K562 (cell line): ENCODE results near the gene ISCA1. TPM values are rescaled to one million over a fixed set of nuclear protein-coding genes. Genes with fewer than 3 reads are reported as not detected.
A peak's percentile ranks its signal among the peaks of the same experiment; 100 is the strongest.

ENCODE experiments used
- ATAC-seq: fragments of 200-7000 bp; cut with Tn5 transposase; 3 replicates; pipeline ENCODE4 v1.9.1; 2020; ENCODE audit warnings: moderate library complexity
- BruUV-seq: library from RNA; stranded (reverse); fragments of 400-500 nt; replicated peaks from 2 replicates; lab custom pipeline; 2021; lab: Mats Ljungman, UMichigan
- CTCF ChIA-PET: fragments of 300-600 bp; formaldehyde crosslinking; extraction: SDS; loops from one replicate; lab custom pipeline; 2021; ENCODE audit warnings: low intra/inter-chr PET ratio; lab: Yijun Ruan, JAX
- POLR2A ChIA-PET: fragments of 300-600, 350-650 bp; sonication (Branson Sonifier 250); formaldehyde crosslinking; extraction: SDS; loops from one replicate; lab custom pipeline; 2021; ENCODE audit warnings: antibody characterized with exemption, inconsistent platforms; lab: Yijun Ruan, JAX
- DNase-seq, 4 experiments: peaks; one replicate each; pipeline versions ENCODE4 v3.0.0 to v3.0.0-alpha.2; 2011 to 2018; ENCODE audit warnings: low spot score in 3 of 4, mixed read lengths in 3 of 4; ENCODE audit errors: extremely low read depth in 1 of 4
- FAIRE-seq: peaks from 2 replicates; lab custom pipeline; 2011; peaks lifted over from hg19 to GRCh38; lab: Jason Lieb, UNC
- H2AFZ ChIP-seq: 2 replicates; pipeline ENCODE4 v1.6.0; 2011; ENCODE audit warnings: low read depth, low read length, control low read depth, inconsistent platforms
- H3K27ac ChIP-seq: fragments of 200-600 bp; 3 replicates; pipeline ENCODE4 v1.8.0; 2011; ENCODE audit warnings: low read depth, mild to moderate bottlenecking, control low read depth, inconsistent platforms, low read length, moderate library complexity, mixed read lengths; ENCODE audit errors: extremely low read depth
- H3K27me3 ChIP-seq, 2 experiments: fragments of 300-600 bp in 1 of 2; 2 replicates in 1 of 2; 3 replicates in 1 of 2; pipeline versions ENCODE4 v1.6.0 to v1.8.0; 2011; ENCODE audit warnings: inconsistent platforms in 2 of 2, low read length in 2 of 2, mild to moderate bottlenecking in 1 of 2, mixed read lengths in 1 of 2, moderate library complexity in 1 of 2; ENCODE audit not compliant: control insufficient read depth in 2 of 2, insufficient read depth in 2 of 2
- H3K36me3 ChIP-seq: fragments of 300-600 bp; 3 replicates; pipeline ENCODE4 v1.8.0; 2011; ENCODE audit warnings: mild to moderate bottlenecking, low read length, inconsistent platforms; ENCODE audit not compliant: control insufficient read depth, insufficient read depth
- H3K4me1 ChIP-seq, 2 experiments: fragments of 200-600 bp in 1 of 2; replicated peaks in 1 of 2; 2 replicates in 1 of 2; 3 replicates in 1 of 2; pipeline versions ENCODE4 v1.5.1 to v1.8.0; 2011; ENCODE audit warnings: inconsistent platforms in 2 of 2, low read length in 2 of 2, mild to moderate bottlenecking in 1 of 2, mixed read lengths in 1 of 2, moderate library complexity in 1 of 2; ENCODE audit not compliant: control insufficient read depth in 2 of 2, insufficient read depth in 2 of 2
- H3K4me2 ChIP-seq: 2 replicates; pipeline ENCODE4 v1.6.1; 2011; ENCODE audit warnings: low read length, control low read depth, inconsistent platforms, mixed read lengths; ENCODE audit not compliant: insufficient read depth
- H3K4me3 ChIP-seq: fragments of 200-600 bp; sonication (generic), shearing (Covaris generic); 2 replicates; pipeline ENCODE4 v1.5.1; 2016; ENCODE audit warnings: control low read depth, inconsistent platforms
- H3K79me2 ChIP-seq: fragments of 200-600 bp; 3 replicates; pipeline ENCODE4 v1.8.0; 2011; ENCODE audit warnings: low read length, inconsistent platforms; ENCODE audit not compliant: control insufficient read depth, insufficient read depth
- H3K9ac ChIP-seq, 2 experiments: 2 replicates each; pipeline versions ENCODE4 v1.6.0 to v1.6.1; 2011; ENCODE audit warnings: low read depth in 2 of 2, low read length in 2 of 2, control low read depth in 1 of 2, inconsistent platforms in 1 of 2, mild to moderate bottlenecking in 1 of 2, mixed read lengths in 1 of 2; ENCODE audit not compliant: insufficient read depth in 1 of 2
- H3K9me1 ChIP-seq: one replicate; pipeline ENCODE4 v1.6.0; 2011; ENCODE audit warnings: inconsistent platforms, mild to moderate bottlenecking, low read length, moderate library complexity; ENCODE audit not compliant: control insufficient read depth, insufficient read depth
- H3K9me3 ChIP-seq: replicated peaks from 2 replicates; pipeline ENCODE4 v1.5.1; 2011; ENCODE audit warnings: low read depth, low read length, inconsistent platforms; ENCODE audit not compliant: control insufficient read depth, insufficient read depth
- H4K20me1 ChIP-seq: replicated peaks from 2 replicates; pipeline ENCODE4 v1.6.1; 2011; ENCODE audit warnings: low read length, inconsistent platforms, mixed read lengths; ENCODE audit not compliant: control insufficient read depth, insufficient read depth
- ARID1B ChIP-seq: fragments of 450-650 bp; IDR thresholded peaks from 2 replicates; pipeline ENCODE4 v1.6.1; 2016; ENCODE audit warnings: antibody characterized with exemption, mild to moderate bottlenecking, inconsistent platforms
- CREBBP ChIP-seq: IDR thresholded peaks from one replicate; pipeline ENCODE4 v1.6.1; 2012; ENCODE audit warnings: low read depth, mild to moderate bottlenecking, control low read depth, inconsistent platforms, low read length
- NFE2 ChIP-seq: IDR thresholded peaks from 2 replicates; pipeline ENCODE4 v1.6.1; 2014; ENCODE audit warnings: antibody characterized with exemption, low read depth
- PHB2 ChIP-seq: fragments of 450-650 bp; IDR thresholded peaks from 2 replicates; pipeline ENCODE4 v1.6.1; 2017; ENCODE audit warnings: low read depth
- SMAD4 ChIP-seq: fragments of 250-450 bp; sonication (Bioruptor Pico); conservative IDR thresholded peaks from 2 replicates; pipeline ENCODE4 v1.8.0; 2021; ENCODE audit warnings: inconsistent platforms, mild to moderate bottlenecking, moderate library complexity
- SOX6 ChIP-seq: fragments of 450-650 bp; IDR thresholded peaks from 2 replicates; pipeline ENCODE4 v1.6.1; 2014; ENCODE audit warnings: mild to moderate bottlenecking
- TAL1 ChIP-seq: fragments of 450-650 bp; IDR thresholded peaks from 2 replicates; pipeline ENCODE4 v1.6.1; 2016; ENCODE audit warnings: mild to moderate bottlenecking
- ZBTB40 ChIP-seq, 2 experiments: fragments of 450-650 bp in 1 of 2; sonication (generic) in 1 of 2; formaldehyde crosslinking in 1 of 2; IDR thresholded peaks; 2 replicates each; pipeline versions ENCODE4 v1.7.1 to v1.9.0; 2016 to 2022; ENCODE audit warnings: inconsistent platforms in 1 of 2, mild to moderate bottlenecking in 1 of 2, missing genetic modification reagents in 1 of 2
- ZKSCAN8 ChIP-seq: fragments of 200-800 bp; sonication (Bioruptor generic); IDR thresholded peaks from 2 replicates; pipeline ENCODE4 v1.6.1; 2016; ENCODE audit warnings: missing genetic modification characterization, missing compliant biosample characterization
- ZNF280A ChIP-seq: fragments of 450-650 bp; IDR thresholded peaks from 2 replicates; pipeline ENCODE4 v1.6.1; 2018; ENCODE audit warnings: mild to moderate bottlenecking, low read depth; ENCODE audit not compliant: partially characterized antibody
- ZNF3 ChIP-seq: fragments of 250-450 bp; sonication (Bioruptor Pico); IDR thresholded peaks from 2 replicates; pipeline ENCODE4 v1.5.0; 2021; ENCODE audit warnings: mild to moderate bottlenecking, moderate library complexity
- ZNF445 ChIP-seq: fragments of 250-450 bp; sonication (Bioruptor Pico); IDR thresholded peaks from 2 replicates; pipeline ENCODE4 v1.4.0; 2020; ENCODE audit warnings: low read depth, mild to moderate bottlenecking, moderate library complexity
- ZNF583 ChIP-seq: fragments of 250-450 bp; sonication (Bioruptor Pico); IDR thresholded peaks from 2 replicates; pipeline ENCODE4 v1.4.0; 2020
- WGBS: fragments of 100-300 bp; shearing (Covaris generic); methylation state at CpG from one replicate; pipeline ENCODE4 v1.1.6; 2016; ENCODE audit warnings: low coverage, mixed read lengths; ENCODE audit not compliant: insufficient coverage; ENCODE audit errors: missing lambda C conversion rate; 5-methylcytosine and 5-hydroxymethylcytosine counted together
- in situ Hi-C: fragments of 300-500 bp; cut with MboI; formaldehyde crosslinking; loops from 4 replicates; pipeline ENCODE4 v1.15.0; 2018; ENCODE audit warnings: inconsistent platforms, mixed read lengths
- intact Hi-C: fragments of 100-400 bp; cut with micrococcal nuclease; formaldehyde crosslinking; loops from 2 replicates; pipeline ENCODE4 v1.14.2; 2022
- polyA plus RNA-seq, 8 experiments: library from polyadenylated mRNA; depleted of rRNA in 4 of 8; stranded (reverse) in 5 of 8; unstranded in 3 of 8; fragments of >200 nt; fragmentation: Nextera tagmentation in 2 of 8; fragmentation: Illumina TruSeq in 1 of 8; extraction: Ambion mirVana in 2 of 8; extraction: Trizol in 1 of 8; gene quantifications; 2 replicates each; pipeline versions ENCODE4 v1.2.1 to v1.2.3, GENCODE V29; 2011 to 2014; ENCODE audit warnings: inconsistent platforms in 1 of 8, missing spikeins in 1 of 8
- total RNA-seq, 7 experiments: library from RNA; depleted of rRNA in 6 of 7; stranded (reverse); fragments of >200 nt in 6 of 7; fragmentation: Illumina TruSeq in 2 of 7; extraction: Trizol in 2 of 7; gene quantifications; 2 replicates each; pipeline versions ENCODE4 v1.2.1 to v1.2.3, GENCODE V29; 2011 to 2021; ENCODE audit warnings: low replicate concordance in 1 of 7

ISCA1 gene
- total and polyA plus RNA-seq, 9 of the 15 experiments (the other 6 are each of a cell fraction or from before 2014, with no cell fraction given), result 6.5 to 27.1 (median 20.0) TPM

DNA sequence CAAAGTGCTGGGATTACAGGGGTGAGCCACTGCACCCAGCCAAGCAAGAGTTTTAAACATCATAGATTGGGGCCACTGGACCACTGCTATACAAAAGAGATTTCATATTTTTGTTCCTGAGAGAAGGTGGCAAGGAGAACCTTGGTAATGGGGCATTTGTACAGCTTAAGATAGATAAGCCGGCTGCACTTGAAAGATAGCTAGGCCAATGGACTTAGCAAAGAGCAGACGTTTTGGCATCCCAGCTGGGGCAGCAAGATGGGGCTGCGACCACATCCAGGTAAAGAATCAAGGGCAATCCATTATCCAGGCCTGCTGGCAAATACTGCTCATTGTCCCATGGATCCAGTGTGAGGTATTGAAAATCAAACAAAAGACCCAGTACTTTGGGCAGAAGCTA lies 3.9 kb upstream of the ISCA1 start:
- no TSS peak for BruUV-seq
- Histone ChIP-seq H3K4me2 (no peak overlapping the region), H4K20me1 (no peaks in the 10 kb centered on the region), H3K36me3 (peaks cover 8% of the 10 kb centered on the region; the same call in 1 of the 3 replicates), H3K4me3 (no peak overlapping the region), H3K4me1 (peaks cover 9 to 31% of the 10 kb centered on the region in 2 experiments; a peak in 4 of 5 replicates), H3K27ac (peak overlapping the region; percentile 60; the same call in 2 of the 3 replicates), H3K9me1 (no peaks in the 10 kb centered on the region), H2AFZ (no peak overlapping the region), H3K27me3 (no peaks in the 10 kb centered on the region), H3K9me3 (no peaks in the 10 kb centered on the region), H3K79me2 (peaks cover 6% of the 10 kb centered on the region), H3K9ac (peak overlapping the region in 1 of 2 experiments; percentile 2; a peak in 1 of 4 replicates)
- intact Hi-C loops (loop anchor here (5.0 kb wide), 1 partner anchor 126 kb away; no protein-coding TSS in a partner anchor), in situ Hi-C loops (no loop called here)
- 3% methylated on average over 3 of the region's 3 CpGs for WGBS
- ChIA-PET CTCF (no interaction called here), POLR2A (interaction anchor here (1.2 kb wide), 1 partner anchor 10 kb away, joined by 3 read pairs; no protein-coding TSS in a partner anchor)
- DNase-seq (peak; percentile 15 to 65 (median 33)), ATAC-seq (no peak), FAIRE-seq (peak; percentile 67)
- peak; percentile 86 for TF ChIP-seq TAL1
- TF ChIP-seq SMAD4 (CRISPR knock-in tag), result 0 out of 2 replicates have a peak, but pooled peaks have one; percentile 20
- TF ChIP-seq ARID1B, result peak; percentile 89
- TF ChIP-seq ZNF583 (CRISPR knock-in tag), result no peak
- TF ChIP-seq ZNF445, result no peak
- no peak for TF ChIP-seq CREBBP
- no peak for TF ChIP-seq PHB2
- TF ChIP-seq SOX6, result 0 out of 2 replicates have a peak, but pooled peaks have one; percentile 34
- TF ChIP-seq ZKSCAN8 (CRISPR knock-in tag), result no peak
- no peak for TF ChIP-seq ZNF280A
- no peak for TF ChIP-seq ZNF3
- no peak for TF ChIP-seq ZBTB40 (IDR thresholded peaks at IDR 0.05)
- no peak for TF ChIP-seq ZBTB40 (CRISPR knock-in tag; IDR thresholded peaks at IDR 0.05)
- TF ChIP-seq NFE2, result no peak
